Neural progenitor cell (in vitro differentiated cells): ENCODE results near the gene QSOX2. TPM values are rescaled to one million over a fixed set of nuclear protein-coding genes. Genes with fewer than 3 reads are reported as not detected.

ENCODE experiments used
- DNase-seq: peaks from one replicate; pipeline ENCODE4 v3.0.0-alpha.2; 2016; ENCODE audit warnings: low spot score
- H2AFZ ChIP-seq: fragments of 200-600 bp; sonication (generic); replicated peaks from 2 replicates; pipeline ENCODE4 v1.6.1; 2016; ENCODE audit warnings: antibody characterized with exemption
- H3F3A ChIP-seq: fragments of 200-600 bp; sonication (generic); 2 replicates; pipeline ENCODE4 v1.6.1; 2016; ENCODE audit warnings: antibody characterized with exemption, low read depth
- H3K27ac ChIP-seq: fragments of 200-600 bp; sonication (generic); 2 replicates; pipeline ENCODE4 v1.5.1; 2016; ENCODE audit warnings: mild to moderate bottlenecking
- H3K27me3 ChIP-seq: fragments of 200-600 bp; sonication (generic); 2 replicates; pipeline ENCODE4 v1.6.1; 2016; ENCODE audit warnings: mild to moderate bottlenecking, moderate library complexity
- H3K36me3 ChIP-seq: fragments of 200-600 bp; sonication (generic); 2 replicates; pipeline ENCODE4 v1.5.1; 2016
- H3K4me1 ChIP-seq: fragments of 200-600 bp; sonication (generic); 2 replicates; pipeline ENCODE4 v1.6.1; 2016; ENCODE audit warnings: mixed run types
- H3K4me2 ChIP-seq: fragments of 200-600 bp; sonication (generic); 2 replicates; pipeline ENCODE4 v1.6.1; 2016
- H3K4me3 ChIP-seq: fragments of 200-600 bp; sonication (generic); 2 replicates; pipeline ENCODE4 v1.5.1; 2016
- H3K79me2 ChIP-seq: fragments of 200-600 bp; sonication (generic); 2 replicates; pipeline ENCODE4 v1.6.1; 2016; ENCODE audit warnings: low read depth
- H3K9ac ChIP-seq: fragments of 200-600 bp; sonication (generic); 2 replicates; pipeline ENCODE4 v1.6.1; 2016
- H3K9me3 ChIP-seq: fragments of 200-600 bp; sonication (generic); 2 replicates; pipeline ENCODE4 v1.5.1; 2016; ENCODE audit warnings: low read depth
- H4K20me1 ChIP-seq: fragments of 200-600 bp; sonication (generic); 2 replicates; pipeline ENCODE4 v1.6.1; 2016; ENCODE audit warnings: low read depth
- H3K27ac Mint-ChIP-seq: 3 replicates; pipeline ENCODE4 v1.8.0; 2021; ENCODE audit warnings: mixed read lengths
- H3K27me3 Mint-ChIP-seq: 2 replicates; pipeline ENCODE4 v1.8.0; 2022; ENCODE audit warnings: low read depth, mild to moderate bottlenecking, inconsistent platforms, moderate library complexity, mixed read lengths; ENCODE audit not compliant: insufficient read depth
- H3K36me3 Mint-ChIP-seq: 3 replicates; pipeline ENCODE4 v1.8.0; 2021; ENCODE audit warnings: mixed read lengths
- H3K4me1 Mint-ChIP-seq: 3 replicates; pipeline ENCODE4 v1.8.0; 2021; ENCODE audit warnings: mixed read lengths
- H3K4me3 Mint-ChIP-seq: 3 replicates; pipeline ENCODE4 v1.8.0; 2021; ENCODE audit warnings: mild to moderate bottlenecking, moderate library complexity, mixed read lengths
- H3K9me3 Mint-ChIP-seq: 3 replicates; pipeline ENCODE4 v1.8.0; 2020; ENCODE audit warnings: mixed read lengths
- CTCF ChIP-seq: fragments of 200-600 bp; sonication (generic); IDR thresholded peaks from 2 replicates; pipeline ENCODE4 v1.5.1; 2017; ENCODE audit warnings: antibody characterized with exemption, mild to moderate bottlenecking
- EZH2 ChIP-seq: fragments of 200-600 bp; sonication (generic); IDR thresholded peaks from 2 replicates; pipeline ENCODE4 v1.6.1; 2017; ENCODE audit warnings: antibody characterized with exemption, mild to moderate bottlenecking, moderate library complexity
- EZH2phosphoT487 ChIP-seq: fragments of 200-600 bp; sonication (generic); IDR thresholded peaks from 2 replicates; pipeline ENCODE4 v1.6.1; 2017; ENCODE audit warnings: antibody characterized with exemption
- total RNA-seq: library from RNA; depleted of rRNA; stranded (reverse); fragments of >200 nt; gene quantifications from 2 replicates; pipeline ENCODE4 v1.2.3, GENCODE V29; 2015; ENCODE audit warnings: low replicate concordance

Gene QSOX2
- total RNA-seq, 1 donor from 2014 or later: 17.1 TPM

- Histone ChIP-seq H3K4me2 (no peak overlapping the region), H3F3A (no peaks in the 10 kb centered on the region), H3K9ac (no peak overlapping the region), H3K9me3 (no peaks in the 10 kb centered on the region), H4K20me1 (no peaks in the 10 kb centered on the region), H3K79me2 (no peaks in the 10 kb centered on the region), H3K27me3 (no peaks in the 10 kb centered on the region), H2AFZ (no peak overlapping the region), H3K4me1 (peaks cover 3% of the 10 kb centered on the region), H3K4me3 (no peak overlapping the region), H3K27ac (no peak overlapping the region), H3K36me3 (no peaks in the 10 kb centered on the region)
- Mint-ChIP-seq H3K9me3 (no peaks in the 10 kb centered on the region), H3K4me1 (peaks cover 6% of the 10 kb centered on the region), H3K27ac (no peak overlapping the region), H3K27me3 (peaks cover 2% of the 10 kb centered on the region), H3K4me3 (no peak overlapping the region), H3K36me3 (no peaks in the 10 kb centered on the region)
- TF ChIP-seq EZH2 (no peak), EZH2phosphoT487 (no peak), CTCF (no peak)
- DNase-seq: no peak
Observed at GRCh38 chr9:136287960-136288753, 42.5 kb upstream of the QSOX2 start.

- no peak overlapping the region for H3K4me3 Mint-ChIP-seq
- no peaks in the 10 kb centered on the region for H3K9me3 ChIP-seq
- no peak for TF ChIP-seq EZH2phosphoT487
- no peak for TF ChIP-seq CTCF
- TF ChIP-seq EZH2: no peak
- H3F3A ChIP-seq: no peaks in the 10 kb centered on the region
- no peaks in the 10 kb centered on the region for H3K36me3 ChIP-seq
- H3K4me1 ChIP-seq: peaks cover 3% of the 10 kb centered on the region
- no peaks in the 10 kb centered on the region for H3K27me3 ChIP-seq
- peaks cover 2% of the 10 kb centered on the region for H3K27me3 Mint-ChIP-seq
- no peak for DNase-seq
- H3K9me3 Mint-ChIP-seq: no peaks in the 10 kb centered on the region
- no peak overlapping the region for H3K4me3 ChIP-seq
- H3K36me3 Mint-ChIP-seq: no peaks in the 10 kb centered on the region
- peaks cover 6% of the 10 kb centered on the region for H3K4me1 Mint-ChIP-seq
- H2AFZ ChIP-seq: no peak overlapping the region
- H4K20me1 ChIP-seq: no peaks in the 10 kb centered on the region
- H3K27ac Mint-ChIP-seq: no peak overlapping the region
- no peak overlapping the region for H3K4me2 ChIP-seq
- H3K9ac ChIP-seq: no peak overlapping the region
- H3K27ac ChIP-seq: no peak overlapping the region
- no peaks in the 10 kb centered on the region for H3K79me2 ChIP-seq
Observed at GRCh38 chr9:136286987-136287379, 41.4 kb upstream of the QSOX2 start.

GRCh38 chr9:136286359-136286986 lies 40.9 kb upstream of the QSOX2 start:
- DNase-seq: no peak
- Histone ChIP-seq H3F3A (no peaks in the 10 kb centered on the region), H3K4me2 (no peak overlapping the region), H3K27me3 (no peaks in the 10 kb centered on the region), H3K4me3 (no peak overlapping the region), H3K9me3 (no peaks in the 10 kb centered on the region), H3K36me3 (no peaks in the 10 kb centered on the region), H3K4me1 (peaks cover 3% of the 10 kb centered on the region), H3K9ac (no peak overlapping the region), H3K27ac (no peak overlapping the region), H3K79me2 (no peaks in the 10 kb centered on the region), H4K20me1 (no peaks in the 10 kb centered on the region), H2AFZ (no peak overlapping the region)
- H3K27ac Mint-ChIP-seq: peak overlapping the region; percentile 50
- peaks cover 6% of the 10 kb centered on the region for H3K4me1 Mint-ChIP-seq
- no peak overlapping the region for H3K4me3 Mint-ChIP-seq
- H3K36me3 Mint-ChIP-seq: no peaks in the 10 kb centered on the region
- no peaks in the 10 kb centered on the region for H3K9me3 Mint-ChIP-seq
- peaks cover 2% of the 10 kb centered on the region for H3K27me3 Mint-ChIP-seq
- TF ChIP-seq EZH2phosphoT487 (no peak), CTCF (no peak), EZH2 (no peak)
